Esophagus muscularis mucosa (tissue), 4 donors: ENCODE results near the gene NGEF.
"Not testable (repeated sequence)": the region's sequence is repeated elsewhere in the genome, so short reads cannot be mapped to it uniquely, and the experiment has no call there.

Experiments used
- EP300 ChIP-seq: sonication (generic); formaldehyde crosslinking; IDR thresholded peaks from one replicate; pipeline ENCODE4 v1.6.1; 2017; ENCODE audit warnings: antibody characterized with exemption
- POLR2AphosphoS5 ChIP-seq, 2 donors: sonication (generic); formaldehyde crosslinking; IDR thresholded peaks; one replicate each; pipeline ENCODE4 v1.6.1; 2017; ENCODE audit warnings: antibody characterized with exemption in 2 of 2
- TF ChIP-seq, protein P1 (sequence below), 3 experiments: fragments of 200-600 bp in 2 of 3; fragments of 450-650 bp in 1 of 3; sonication (generic) in 2 of 3; IDR thresholded peaks; one replicate each; pipeline ENCODE4 v1.5.1; 2017 to 2019; ENCODE audit warnings: antibody characterized with exemption in 3 of 3, mild to moderate bottlenecking in 2 of 3, moderate library complexity in 1 of 3

DNA sequence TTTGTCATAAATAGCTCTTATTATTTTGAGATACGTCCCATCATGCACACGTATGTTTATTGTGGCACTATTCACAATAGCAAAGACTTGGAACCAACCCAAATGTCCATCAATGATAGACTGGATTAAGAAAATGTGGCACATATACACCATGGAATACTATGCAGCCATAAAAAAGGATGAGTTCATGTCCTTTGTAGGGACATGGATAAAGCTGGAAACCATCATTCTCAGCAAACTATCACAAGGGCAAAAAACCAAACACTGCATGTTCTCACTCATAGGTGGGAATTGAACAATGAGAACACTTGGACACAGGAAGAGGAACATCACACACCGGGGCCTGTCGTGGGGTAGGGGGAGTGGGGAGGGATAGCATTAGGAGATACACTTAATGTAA lies 6.6 kb upstream of the NGEF start:
- TF ChIP-seq POLR2AphosphoS5 (IDR thresholded peaks at IDR 0.05); EP300: not testable (repeated sequence)
- TF ChIP-seq, protein P1, sequence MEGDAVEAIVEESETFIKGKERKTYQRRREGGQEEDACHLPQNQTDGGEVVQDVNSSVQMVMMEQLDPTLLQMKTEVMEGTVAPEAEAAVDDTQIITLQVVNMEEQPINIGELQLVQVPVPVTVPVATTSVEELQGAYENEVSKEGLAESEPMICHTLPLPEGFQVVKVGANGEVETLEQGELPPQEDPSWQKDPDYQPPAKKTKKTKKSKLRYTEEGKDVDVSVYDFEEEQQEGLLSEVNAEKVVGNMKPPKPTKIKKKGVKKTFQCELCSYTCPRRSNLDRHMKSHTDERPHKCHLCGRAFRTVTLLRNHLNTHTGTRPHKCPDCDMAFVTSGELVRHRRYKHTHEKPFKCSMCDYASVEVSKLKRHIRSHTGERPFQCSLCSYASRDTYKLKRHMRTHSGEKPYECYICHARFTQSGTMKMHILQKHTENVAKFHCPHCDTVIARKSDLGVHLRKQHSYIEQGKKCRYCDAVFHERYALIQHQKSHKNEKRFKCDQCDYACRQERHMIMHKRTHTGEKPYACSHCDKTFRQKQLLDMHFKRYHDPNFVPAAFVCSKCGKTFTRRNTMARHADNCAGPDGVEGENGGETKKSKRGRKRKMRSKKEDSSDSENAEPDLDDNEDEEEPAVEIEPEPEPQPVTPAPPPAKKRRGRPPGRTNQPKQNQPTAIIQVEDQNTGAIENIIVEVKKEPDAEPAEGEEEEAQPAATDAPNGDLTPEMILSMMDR (IDR thresholded peaks at IDR 0.05): not testable (repeated sequence)
